Kidney (tissue), 14 donors: ENCODE measurements around the gene RDH14. TPM values are rescaled to one million over a fixed set of nuclear protein-coding genes. Genes with fewer than 3 reads are reported as not detected.
A peak's percentile ranks its signal among the peaks of the same experiment; 100 is the strongest.

Experiments
- DNase-seq, 5 donors: peaks; one replicate each; pipeline ENCODE4 v3.0.0-alpha.2; 2013 to 2020
- FAIRE-seq: peaks from 2 replicates; lab custom pipeline; 2012; peaks lifted over from hg19 to GRCh38; lab: Jason Lieb, UNC
- H3K27ac ChIP-seq, 2 donors: one replicate each; pipeline ENCODE4 v1.7.0; 2013; ENCODE audit warnings: low read depth in 2 of 2, low read length in 2 of 2, inconsistent platforms in 1 of 2
- H3K27me3 ChIP-seq: one replicate; pipeline ENCODE4 v1.7.1; 2013; ENCODE audit warnings: low read length, inconsistent platforms; ENCODE audit not compliant: control insufficient read depth, insufficient read depth
- H3K36me3 ChIP-seq, 3 donors: one replicate each; pipeline versions ENCODE4 v1.7.0 to v1.7.1; 2013; ENCODE audit warnings: low read length in 3 of 3, control low read depth in 1 of 3, inconsistent platforms in 1 of 3; ENCODE audit not compliant: insufficient read depth in 3 of 3, control insufficient read depth in 2 of 3
- H3K4me1 ChIP-seq, 3 donors: one replicate each; pipeline versions ENCODE4 v1.7.0 to v1.7.1; 2013; ENCODE audit warnings: low read length in 3 of 3, inconsistent platforms in 1 of 3, low read depth in 1 of 3; ENCODE audit not compliant: control insufficient read depth in 2 of 3, insufficient read depth in 2 of 3
- H3K4me3 ChIP-seq, 3 donors: one replicate each; pipeline versions ENCODE4 v1.7.0 to v1.8.1; 2013; ENCODE audit warnings: low read length in 3 of 3, control low read depth in 1 of 3, inconsistent platforms in 1 of 3
- H3K9ac ChIP-seq, 3 donors: one replicate each; pipeline versions ENCODE4 v1.7.0 to v1.7.1; 2013; ENCODE audit warnings: low read length in 3 of 3, control low read depth in 1 of 3, inconsistent platforms in 1 of 3
- H3K9me3 ChIP-seq, 3 donors: one replicate each; pipeline versions ENCODE4 v1.7.0 to v1.7.1; 2013; ENCODE audit warnings: low read length in 3 of 3, control low read depth in 1 of 3, inconsistent platforms in 1 of 3; ENCODE audit not compliant: control insufficient read depth in 2 of 3, insufficient read depth in 1 of 3
- CTCF ChIP-seq: IDR thresholded peaks from 3 replicates; pipeline ENCODE4 v1.5.1; 2012; ENCODE audit warnings: mild to moderate bottlenecking, moderate library complexity, borderline replicate concordance; ENCODE audit not compliant: insufficient read depth; ENCODE audit errors: extremely low read depth
- intact Hi-C: fragments of 100-400 bp; cut with DNase I; formaldehyde crosslinking; loops from one replicate; pipeline ENCODE4 v1.11.1; 2022
- polyA plus RNA-seq: library from polyadenylated mRNA; stranded (reverse); fragments of 350-450 nt; fragmentation: Illumina TruSeq; extraction: RNeasy Lipid Tissue Mini Kit (QIAGEN cat#74804); gene quantifications from one replicate; pipeline ENCODE4 v1.2.3, GENCODE V29; 2014; ENCODE audit warnings: low read depth, low replicate concordance; ENCODE audit not compliant: insufficient read depth
- total RNA-seq: library from RNA; stranded (reverse); fragmentation: NEBNext Ultra II Directional; extraction: Animal tissue kit (Norgen Biotek cat#: 25700); gene quantifications from one replicate; pipeline ENCODE4 v1.2.1, GENCODE V29; 2021
- donor health status: control.
- donor health status: control.
- donor health status: control.
- donor health status: control.
- donor health status: control.
- donor health status: DM: yes; HTN: yes; CAD: no.
- donor health status: Normal renal cell carcinoma (clear cell type).

RDH14 gene
- total and polyA plus RNA-seq, 2 donors from 2014 or later, result 22.1 to 31.6 TPM

GRCh38 chr2:18540872-18541271 lies 19.6 kb downstream of the RDH14 start:
- no peaks in the 10 kb centered on the region for H3K4me1 ChIP-seq
- H3K9me3 ChIP-seq, result no peaks in the 10 kb centered on the region
- intact Hi-C loops, result no loop called here
- no peaks in the 10 kb centered on the region for H3K36me3 ChIP-seq
- DNase-seq (no peak), FAIRE-seq (no peak)
- H3K4me3 ChIP-seq, result no peak overlapping the region
- H3K9ac ChIP-seq, result no peak overlapping the region
- no peaks in the 10 kb centered on the region for H3K27me3 ChIP-seq
- H3K27ac ChIP-seq, result no peak overlapping the region
- TF ChIP-seq CTCF, result no peak

- intact Hi-C loops, result no loop called here
- H3K4me3 ChIP-seq, result no peak overlapping the region
Measured at GRCh38 chr2:18536697-18537096, 23.8 kb downstream of the RDH14 start.

GRCh38 chr2:18536100-18536499 lies 24.4 kb downstream of the RDH14 start:
- Histone ChIP-seq H3K27me3 (no peaks in the 10 kb centered on the region), H3K27ac (no peak overlapping the region), H3K36me3 (no peaks in the 10 kb centered on the region), H3K4me1 (no peaks in the 10 kb centered on the region), H3K4me3 (no peak overlapping the region), H3K9me3 (no peaks in the 10 kb centered on the region), H3K9ac (no peak overlapping the region)
- no peak for FAIRE-seq
- TF ChIP-seq CTCF, result no peak
- intact Hi-C loops, result no loop called here
- peak in 1 of 5 donors; percentile 53 for DNase-seq

More at GRCh38 chr2:18536697-18537096, 23.8 kb downstream of the RDH14 start:
- H3K4me1 ChIP-seq, result no peaks in the 10 kb centered on the region
- no peaks in the 10 kb centered on the region for H3K27me3 ChIP-seq
- DNase-seq, result no peak
- no peak for FAIRE-seq
- TF ChIP-seq CTCF, result no peak
- H3K9me3 ChIP-seq, result no peaks in the 10 kb centered on the region
- H3K27ac ChIP-seq, result no peak overlapping the region
- no peak overlapping the region for H3K9ac ChIP-seq
- no peaks in the 10 kb centered on the region for H3K36me3 ChIP-seq

DNA sequence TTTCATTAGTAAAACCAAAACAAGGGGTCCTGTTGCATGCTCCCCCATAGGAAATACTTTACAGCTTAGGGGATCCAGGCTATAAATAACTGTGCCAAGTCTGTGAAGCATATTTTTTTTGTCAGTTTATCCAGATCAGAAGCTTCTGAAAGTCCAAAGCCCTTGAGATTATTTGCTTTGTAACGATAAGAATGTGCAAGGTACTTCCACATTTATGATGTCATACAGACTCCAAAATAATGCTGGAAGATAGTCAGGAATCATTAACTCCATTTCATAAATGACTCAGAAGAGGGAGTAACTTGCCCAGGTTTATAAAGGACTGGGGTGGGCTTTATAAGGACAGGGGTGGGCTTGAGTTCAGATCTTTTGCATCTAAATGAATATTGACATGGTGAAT lies 29.3 kb downstream of the RDH14 start:
- Histone ChIP-seq H3K4me3 (no peak overlapping the region), H3K27me3 (no peaks in the 10 kb centered on the region), H3K9me3 (no peaks in the 10 kb centered on the region), H3K36me3 (no peaks in the 10 kb centered on the region), H3K27ac (no peak overlapping the region), H3K9ac (no peak overlapping the region), H3K4me1 (no peaks in the 10 kb centered on the region)
- no peak for TF ChIP-seq CTCF
- no peak for DNase-seq
- no peak for FAIRE-seq
- intact Hi-C loops, result no loop called here
